K562 (cell line): Measurements from ENCODE around the gene DPM1. TPM values are rescaled to one million over a fixed set of nuclear protein-coding genes. Genes with fewer than 3 reads are reported as not detected.

Experiments used
- ATAC-seq: fragments of 200-7000 bp; cut with Tn5 transposase; 3 replicates; pipeline ENCODE4 v1.9.1; 2020; ENCODE audit warnings: moderate library complexity
- BruUV-seq: library from RNA; stranded (reverse); fragments of 400-500 nt; replicated peaks from 2 replicates; lab custom pipeline; 2021; lab: Mats Ljungman, UMichigan
- CTCF ChIA-PET: fragments of 300-600 bp; formaldehyde crosslinking; extraction: SDS; loops from one replicate; lab custom pipeline; 2021; ENCODE audit warnings: low intra/inter-chr PET ratio; lab: Yijun Ruan, JAX
- POLR2A ChIA-PET: fragments of 300-600, 350-650 bp; sonication (Branson Sonifier 250); formaldehyde crosslinking; extraction: SDS; loops from one replicate; lab custom pipeline; 2021; ENCODE audit warnings: antibody characterized with exemption, inconsistent platforms; lab: Yijun Ruan, JAX
- DNase-seq, 4 experiments: peaks; one replicate each; pipeline versions ENCODE4 v3.0.0 to v3.0.0-alpha.2; 2011 to 2018; ENCODE audit warnings: low spot score in 3 of 4, mixed read lengths in 3 of 4; ENCODE audit errors: extremely low read depth in 1 of 4
- FAIRE-seq: peaks from 2 replicates; lab custom pipeline; 2011; peaks lifted over from hg19 to GRCh38; lab: Jason Lieb, UNC
- H2AFZ ChIP-seq: 2 replicates; pipeline ENCODE4 v1.6.0; 2011; ENCODE audit warnings: low read depth, low read length, control low read depth, inconsistent platforms
- H3K27ac ChIP-seq: fragments of 200-600 bp; 3 replicates; pipeline ENCODE4 v1.8.0; 2011; ENCODE audit warnings: low read depth, mild to moderate bottlenecking, control low read depth, inconsistent platforms, low read length, moderate library complexity, mixed read lengths; ENCODE audit errors: extremely low read depth
- H3K27me3 ChIP-seq, 2 experiments: fragments of 300-600 bp in 1 of 2; 2 replicates in 1 of 2; 3 replicates in 1 of 2; pipeline versions ENCODE4 v1.6.0 to v1.8.0; 2011; ENCODE audit warnings: inconsistent platforms in 2 of 2, low read length in 2 of 2, mild to moderate bottlenecking in 1 of 2, mixed read lengths in 1 of 2, moderate library complexity in 1 of 2; ENCODE audit not compliant: control insufficient read depth in 2 of 2, insufficient read depth in 2 of 2
- H3K36me3 ChIP-seq: fragments of 300-600 bp; 3 replicates; pipeline ENCODE4 v1.8.0; 2011; ENCODE audit warnings: mild to moderate bottlenecking, low read length, inconsistent platforms; ENCODE audit not compliant: control insufficient read depth, insufficient read depth
- H3K4me1 ChIP-seq, 2 experiments: fragments of 200-600 bp in 1 of 2; replicated peaks in 1 of 2; 2 replicates in 1 of 2; 3 replicates in 1 of 2; pipeline versions ENCODE4 v1.5.1 to v1.8.0; 2011; ENCODE audit warnings: inconsistent platforms in 2 of 2, low read length in 2 of 2, mild to moderate bottlenecking in 1 of 2, mixed read lengths in 1 of 2, moderate library complexity in 1 of 2; ENCODE audit not compliant: control insufficient read depth in 2 of 2, insufficient read depth in 2 of 2
- H3K4me2 ChIP-seq: 2 replicates; pipeline ENCODE4 v1.6.1; 2011; ENCODE audit warnings: low read length, control low read depth, inconsistent platforms, mixed read lengths; ENCODE audit not compliant: insufficient read depth
- H3K4me3 ChIP-seq: fragments of 200-600 bp; sonication (generic), shearing (Covaris generic); 2 replicates; pipeline ENCODE4 v1.5.1; 2016; ENCODE audit warnings: control low read depth, inconsistent platforms
- H3K79me2 ChIP-seq: fragments of 200-600 bp; 3 replicates; pipeline ENCODE4 v1.8.0; 2011; ENCODE audit warnings: low read length, inconsistent platforms; ENCODE audit not compliant: control insufficient read depth, insufficient read depth
- H3K9ac ChIP-seq, 2 experiments: 2 replicates each; pipeline versions ENCODE4 v1.6.0 to v1.6.1; 2011; ENCODE audit warnings: low read depth in 2 of 2, low read length in 2 of 2, control low read depth in 1 of 2, inconsistent platforms in 1 of 2, mild to moderate bottlenecking in 1 of 2, mixed read lengths in 1 of 2; ENCODE audit not compliant: insufficient read depth in 1 of 2
- H3K9me1 ChIP-seq: one replicate; pipeline ENCODE4 v1.6.0; 2011; ENCODE audit warnings: inconsistent platforms, mild to moderate bottlenecking, low read length, moderate library complexity; ENCODE audit not compliant: control insufficient read depth, insufficient read depth
- H3K9me3 ChIP-seq: replicated peaks from 2 replicates; pipeline ENCODE4 v1.5.1; 2011; ENCODE audit warnings: low read depth, low read length, inconsistent platforms; ENCODE audit not compliant: control insufficient read depth, insufficient read depth
- H4K20me1 ChIP-seq: replicated peaks from 2 replicates; pipeline ENCODE4 v1.6.1; 2011; ENCODE audit warnings: low read length, inconsistent platforms, mixed read lengths; ENCODE audit not compliant: control insufficient read depth, insufficient read depth
- EP300 ChIP-seq: IDR thresholded peaks from 2 replicates; pipeline ENCODE4 v1.6.1; 2012; ENCODE audit warnings: low read length, improper control_type of control experiment
- FOXK1 ChIP-seq: sonication (generic); formaldehyde crosslinking; IDR thresholded peaks from 2 replicates; pipeline ENCODE4 v1.8.0; 2022; ENCODE audit warnings: missing genetic modification reagents, mild to moderate bottlenecking, borderline replicate concordance
- MBD2 ChIP-seq: sonication (generic); IDR thresholded peaks from 2 replicates; pipeline ENCODE4 v1.6.1; 2016; ENCODE audit warnings: low read depth, borderline replicate concordance
- MCM3 ChIP-seq: fragments of 450-650 bp; IDR thresholded peaks from 2 replicates; pipeline ENCODE4 v1.6.1; 2016
- PHTF2 ChIP-seq: fragments of 250-450 bp; sonication (Bioruptor Pico); IDR thresholded peaks from 2 replicates; pipeline ENCODE4 v1.5.0; 2021; ENCODE audit warnings: mild to moderate bottlenecking
- RBM39 ChIP-seq: fragments of 200-400 bp; formaldehyde crosslinking; optimal IDR thresholded peaks from 2 replicates; pipeline ENCODE3; 2018; ENCODE audit warnings: low read depth, low read length
- RERE ChIP-seq: sonication (generic); formaldehyde crosslinking; IDR thresholded peaks from 2 replicates; pipeline ENCODE4 v1.8.0; 2023; ENCODE audit warnings: missing genetic modification reagents, mild to moderate bottlenecking, borderline replicate concordance
- SMARCA4 ChIP-seq: fragments of 450-650 bp; IDR thresholded peaks from 2 replicates; pipeline ENCODE4 v1.6.1; 2016
- SNRNP70 ChIP-seq: fragments of 200-400 bp; formaldehyde crosslinking; optimal IDR thresholded peaks from 2 replicates; pipeline ENCODE3; 2017; ENCODE audit warnings: low read depth, low read length
- TGIF2 ChIP-seq: sonication (generic); formaldehyde crosslinking; IDR thresholded peaks from 2 replicates; pipeline ENCODE4 v1.8.1; 2022; ENCODE audit warnings: mild to moderate bottlenecking, missing genetic modification reagents, moderate library complexity
- TRIM25 ChIP-seq: fragments of 450-650 bp; IDR thresholded peaks from 2 replicates; pipeline ENCODE4 v1.7.0; 2016; ENCODE audit warnings: borderline replicate concordance
- U2AF1 ChIP-seq: fragments of 200-400 bp; formaldehyde crosslinking; optimal IDR thresholded peaks from 2 replicates; pipeline ENCODE3; 2017; ENCODE audit warnings: mild to moderate bottlenecking, low read depth, low read length, moderate library complexity
- ZFP30 ChIP-seq: fragments of 250-450 bp; sonication (Bioruptor Pico); IDR thresholded peaks from 2 replicates; pipeline ENCODE4 v1.8.0; 2022; ENCODE audit warnings: moderate library complexity, mild to moderate bottlenecking, inconsistent platforms, borderline replicate concordance
- ZNF140 ChIP-seq: fragments of 250-450 bp; sonication (Bioruptor Pico); IDR thresholded peaks from 2 replicates; pipeline ENCODE4 v1.8.0; 2021; ENCODE audit warnings: moderate library complexity, mild to moderate bottlenecking, inconsistent platforms
- ZNF584 ChIP-seq: fragments of 200-800 bp; sonication (Bioruptor generic); IDR thresholded peaks from 2 replicates; pipeline ENCODE4 v1.6.1; 2016; ENCODE audit warnings: low read depth, mild to moderate bottlenecking, missing genetic modification characterization, missing compliant biosample characterization
- ZNF589 ChIP-seq: fragments of 200-800 bp; sonication (Bioruptor generic); IDR thresholded peaks from 2 replicates; pipeline ENCODE4 v1.6.1; 2016; ENCODE audit warnings: low read depth, missing genetic modification characterization, missing compliant biosample characterization
- WGBS: fragments of 100-300 bp; shearing (Covaris generic); methylation state at CpG from one replicate; pipeline ENCODE4 v1.1.6; 2016; ENCODE audit warnings: low coverage, mixed read lengths; ENCODE audit not compliant: insufficient coverage; ENCODE audit errors: missing lambda C conversion rate; 5-methylcytosine and 5-hydroxymethylcytosine counted together
- in situ Hi-C: fragments of 300-500 bp; cut with MboI; formaldehyde crosslinking; loops from 4 replicates; pipeline ENCODE4 v1.15.0; 2018; ENCODE audit warnings: inconsistent platforms, mixed read lengths
- intact Hi-C: fragments of 100-400 bp; cut with micrococcal nuclease; formaldehyde crosslinking; loops from 2 replicates; pipeline ENCODE4 v1.14.2; 2022
- polyA plus RNA-seq, 8 experiments: library from polyadenylated mRNA; depleted of rRNA in 4 of 8; stranded (reverse) in 5 of 8; unstranded in 3 of 8; fragments of >200 nt; fragmentation: Nextera tagmentation in 2 of 8; fragmentation: Illumina TruSeq in 1 of 8; extraction: Ambion mirVana in 2 of 8; extraction: Trizol in 1 of 8; gene quantifications; 2 replicates each; pipeline versions ENCODE4 v1.2.1 to v1.2.3, GENCODE V29; 2011 to 2014; ENCODE audit warnings: inconsistent platforms in 1 of 8, missing spikeins in 1 of 8
- total RNA-seq, 7 experiments: library from RNA; depleted of rRNA in 6 of 7; stranded (reverse); fragments of >200 nt in 6 of 7; fragmentation: Illumina TruSeq in 2 of 7; extraction: Trizol in 2 of 7; gene quantifications; 2 replicates each; pipeline versions ENCODE4 v1.2.1 to v1.2.3, GENCODE V29; 2011 to 2021; ENCODE audit warnings: low replicate concordance in 1 of 7

Gene DPM1
- total and polyA plus RNA-seq, 9 of the 15 experiments (the other 6 are each of a cell fraction or from before 2014, with no cell fraction given) = 75.2 to 190 (median 153) TPM

- no peak for TF ChIP-seq RERE (CRISPR knock-in tag)
These were observed 46.9 kb upstream of the DPM1 start (continued) for GRCh38 chr20:51005214-51005613.

- no peak overlapping the region for H3K9ac ChIP-seq
- H3K9me1 ChIP-seq = no peaks in the 10 kb centered on the region
- CTCF ChIA-PET = no interaction called here
- 4% methylated on average over 8 of the region's 9 CpGs for WGBS
- 0 out of 2 replicates have a peak, but pooled peaks cover 3% of the 10 kb centered on the region for H4K20me1 ChIP-seq
- no peaks in the 10 kb centered on the region for H3K79me2 ChIP-seq
- FAIRE-seq (no peak), ATAC-seq (no peak), DNase-seq (no peak)
- TF ChIP-seq PHTF2 (CRISPR knock-in tag) (no peak), MBD2 (no peak), TRIM25 (no peak), ZNF584 (CRISPR knock-in tag) (no peak), SNRNP70 (no peak), FOXK1 (no peak), MCM3 (no peak), U2AF1 (no peak), ZFP30 (no peak), TGIF2 (CRISPR knock-in tag) (no peak), RBM39 (no peak), EP300 (no peak), ZNF140 (no peak), SMARCA4 (no peak), ZNF589 (CRISPR knock-in tag) (no peak)
- H3K36me3 ChIP-seq = no peaks in the 10 kb centered on the region
- no peak overlapping the region for H2AFZ ChIP-seq
- H3K4me1 ChIP-seq = peaks cover 0 to 18% of the 10 kb centered on the region in 2 experiments; a peak in 1 of 5 replicates
- POLR2A ChIA-PET = interaction anchor here (1.4 kb wide), 1 partner anchor 10 kb away, joined by 4 read pairs; no protein-coding TSS in a partner anchor
- no TSS peak for BruUV-seq
- in situ Hi-C loops = no loop called here
- H3K9me3 ChIP-seq = no peaks in the 10 kb centered on the region
- H3K4me3 ChIP-seq = no peak overlapping the region
- H3K27me3 ChIP-seq = peaks cover 31 to 61% of the 10 kb centered on the region in 2 experiments; a peak in 4 of 5 replicates
- H3K27ac ChIP-seq = no peak overlapping the region
- no peak overlapping the region for H3K4me2 ChIP-seq
- intact Hi-C loops = no loop called here
These were observed 46.4 kb upstream of the DPM1 start for GRCh38 chr20:51004781-51005180.
